Activated gamma-delta T cell treated with Interleukin-2 at 50 U/mL for 16 hours (primary cell): ENCODE measurements around the gene PHKA2.

Experiments
- DNase-seq: peaks from one replicate; pipeline ENCODE4 v3.0.0-alpha.2; 2020

The PHKA2 gene

DNA sequence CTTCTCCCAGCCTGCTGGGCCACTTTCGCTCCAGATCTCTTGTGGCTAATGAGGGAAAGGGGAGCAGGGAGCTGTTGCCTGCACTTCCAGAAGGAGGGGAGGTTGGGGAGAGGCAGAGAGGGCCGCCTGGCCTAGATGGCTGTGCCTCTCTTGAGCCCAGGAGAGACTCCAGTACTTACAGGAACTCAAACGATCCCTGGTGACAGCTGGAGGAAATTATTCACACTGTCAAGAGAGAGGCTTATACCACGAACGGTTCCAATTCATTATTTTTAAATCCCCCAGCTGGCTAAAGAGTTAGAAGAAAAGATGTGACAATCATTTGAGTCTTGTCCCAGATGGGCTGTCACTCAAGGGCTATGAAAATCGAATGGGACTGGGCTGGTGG lies 96.1 kb downstream of the PHKA2 start:
- DNase-seq, result no peak

DNA sequence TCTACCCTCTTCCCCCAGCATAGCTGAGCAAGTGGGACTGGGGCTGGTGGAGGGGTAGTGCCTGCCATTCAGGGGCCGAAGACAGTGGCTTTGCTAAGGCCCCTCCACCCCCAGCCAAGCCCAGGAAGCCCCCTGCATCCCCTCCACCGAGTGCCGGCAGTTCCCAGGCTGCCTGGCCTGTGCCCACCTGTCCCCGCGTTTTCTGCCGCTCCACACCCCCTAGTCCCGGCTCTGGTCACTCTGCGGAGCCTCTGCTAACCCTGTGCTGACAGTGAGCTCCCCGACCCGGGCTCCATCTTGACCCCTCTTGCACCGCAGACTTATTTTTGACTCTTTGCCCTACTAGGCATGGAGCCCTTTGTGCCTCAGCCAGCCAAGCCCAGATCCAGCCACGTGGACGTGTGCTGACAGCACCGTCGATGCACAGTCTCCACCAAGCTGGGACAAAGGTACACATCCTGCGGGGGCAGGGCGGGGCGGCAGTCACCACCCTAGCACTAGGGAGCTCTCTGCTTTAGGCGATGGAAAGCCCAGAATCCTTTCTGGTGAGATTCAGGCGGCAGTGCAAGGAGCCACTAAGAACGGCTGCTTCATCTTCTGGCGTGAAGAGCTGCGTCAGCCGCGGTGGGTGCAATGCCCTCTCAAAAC lies 96.6 kb downstream of the PHKA2 start:
- no peak for DNase-seq

DNA sequence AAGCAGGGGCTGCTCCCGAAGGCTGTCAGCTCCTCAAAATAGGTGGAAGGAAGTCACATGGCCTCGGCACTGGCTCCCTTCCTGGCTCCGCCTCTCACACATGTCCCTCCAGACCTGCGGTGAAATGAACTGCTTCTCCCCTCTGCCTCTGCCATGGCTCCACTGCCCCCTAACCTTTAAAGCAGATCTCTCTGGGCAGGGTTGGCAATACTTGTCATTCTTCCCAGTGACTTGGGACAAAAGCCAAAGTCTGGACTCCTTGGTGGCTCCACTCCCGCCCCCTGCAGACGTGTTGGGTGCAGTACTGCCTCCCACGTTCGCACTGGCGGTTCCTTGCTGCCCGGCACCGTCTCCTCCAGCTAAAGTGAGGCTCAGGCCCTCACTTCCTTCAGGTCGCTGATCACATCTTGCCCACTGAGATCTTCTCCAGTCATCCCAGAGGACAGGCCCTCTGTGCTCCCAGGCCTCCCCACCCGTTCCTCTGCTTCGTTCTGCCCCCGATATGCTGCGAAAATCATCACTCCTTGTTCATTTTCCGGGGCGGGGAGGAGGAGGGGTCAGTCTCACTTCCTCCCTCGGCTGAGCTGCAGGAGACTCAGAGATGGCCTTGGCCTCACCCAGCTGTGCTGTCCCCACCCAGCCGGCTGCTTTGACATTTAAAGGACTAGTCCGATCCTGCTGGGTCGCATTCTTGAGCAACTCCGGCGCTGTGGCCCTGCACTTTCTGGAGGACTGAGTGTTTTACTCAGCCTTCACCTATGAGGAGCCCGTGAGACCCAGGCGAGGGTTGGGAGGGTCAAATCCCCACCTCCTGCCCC lies 97.4 kb downstream of the PHKA2 start:
- DNase-seq, result peak; percentile 26

DNA sequence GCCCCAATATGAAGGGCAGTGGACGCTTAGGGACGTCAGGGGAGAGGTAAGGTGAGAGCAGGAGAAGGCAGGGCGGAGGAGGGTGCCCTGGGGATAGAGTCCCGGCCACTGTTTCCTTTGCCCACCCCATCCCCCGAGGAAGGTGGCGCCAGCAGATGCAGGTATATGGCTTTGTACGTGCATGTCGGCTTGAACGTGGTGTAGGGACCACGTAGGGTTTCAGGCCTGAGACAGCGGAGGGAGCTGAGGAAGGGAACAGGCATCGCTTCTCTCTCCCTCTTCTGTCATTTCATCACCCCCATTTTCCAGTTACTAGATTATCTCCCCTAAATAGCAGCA lies 97.9 kb downstream of the PHKA2 start:
- DNase-seq, result no peak

DNA sequence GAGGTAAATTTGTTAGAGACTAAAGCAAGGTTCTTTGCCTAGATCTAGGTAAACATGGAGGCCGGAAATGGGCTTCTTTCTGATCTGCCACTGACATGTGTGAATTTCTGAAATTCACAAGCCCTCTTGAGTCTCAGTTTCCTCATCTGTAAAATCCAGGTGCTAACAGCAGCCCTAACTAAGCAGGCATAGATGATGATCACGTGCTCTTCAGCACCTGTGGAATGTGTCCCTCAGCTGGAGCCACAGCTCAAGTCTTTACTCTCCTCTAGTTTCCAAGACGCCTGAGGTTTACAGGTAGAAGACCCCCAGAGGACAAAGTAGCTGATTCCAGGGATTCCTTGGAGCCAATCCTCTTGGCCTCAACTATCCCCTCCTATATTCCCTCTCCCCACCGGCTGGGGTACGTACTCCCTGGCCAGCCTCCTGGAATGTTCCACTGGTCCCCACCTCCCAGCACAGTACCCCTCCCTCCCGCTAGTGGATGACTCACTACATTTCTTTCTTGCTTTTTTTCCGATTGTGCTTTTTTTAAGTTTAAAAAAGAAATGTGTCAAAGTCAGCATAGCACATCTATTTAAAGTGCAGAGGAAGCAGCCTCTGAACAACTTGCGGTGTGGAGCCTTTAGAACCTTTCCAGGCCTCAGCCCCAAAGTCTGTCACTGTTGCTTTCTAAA lies 98.4 kb downstream of the PHKA2 start:
- DNase-seq, result no peak

DNA sequence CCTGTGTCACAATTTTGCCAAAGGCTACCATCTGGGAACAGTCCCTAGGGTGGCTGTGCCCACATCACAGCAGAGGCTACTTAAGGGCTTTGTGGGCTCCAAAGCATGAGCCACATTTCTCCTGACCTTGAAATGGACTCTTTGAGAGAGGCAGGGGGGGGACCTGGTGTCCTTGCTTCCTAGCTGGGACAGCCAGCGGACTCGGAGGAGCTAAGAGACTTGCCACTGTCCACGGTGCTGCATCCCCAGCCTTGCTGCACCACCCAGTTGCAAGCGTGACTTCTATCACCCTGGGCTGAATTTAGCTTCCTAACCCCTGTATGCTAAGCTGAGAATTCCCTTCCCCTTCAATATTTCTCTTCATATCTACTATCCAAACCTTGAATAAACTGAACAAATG lies 99.0 kb downstream of the PHKA2 start:
- no peak for DNase-seq

DNA sequence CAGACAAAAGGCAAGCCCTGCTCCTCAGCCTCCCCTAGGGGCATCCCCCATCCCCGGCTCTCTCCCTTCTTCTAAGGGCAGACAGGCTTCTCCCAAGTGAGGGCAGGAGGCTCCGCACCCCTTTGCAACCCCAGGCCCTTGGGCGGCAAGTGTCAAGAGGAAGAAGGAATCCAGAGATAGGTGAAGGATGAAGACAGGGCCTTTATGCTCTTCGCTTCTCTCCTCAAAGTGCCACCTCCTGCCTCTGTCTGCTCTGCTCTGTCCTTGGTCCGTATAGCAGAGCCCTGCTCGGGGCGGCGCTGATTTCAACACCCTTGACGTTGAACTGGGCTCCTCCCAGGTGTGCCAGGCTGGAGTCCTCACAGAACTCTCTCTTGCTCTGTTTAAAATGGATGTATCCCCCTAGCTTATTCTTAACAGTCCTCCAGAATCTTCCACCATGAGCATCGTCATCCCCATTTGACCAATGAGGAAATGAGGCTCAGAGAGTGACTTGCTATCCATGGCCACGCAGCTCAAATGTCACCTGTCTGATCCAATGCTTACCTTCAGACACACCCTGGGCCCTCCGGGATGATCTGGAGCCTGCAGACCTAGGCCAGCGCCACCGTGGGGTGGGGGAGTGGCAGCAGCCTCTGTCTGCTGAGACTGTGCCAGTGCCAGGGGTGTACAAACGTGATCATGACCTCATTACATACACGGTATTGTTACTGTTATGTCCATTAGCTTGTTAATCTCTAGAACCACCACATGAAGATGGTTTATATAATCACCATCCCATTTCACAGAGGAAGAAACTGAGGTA lies 99.8 kb downstream of the PHKA2 start:
- no peak for DNase-seq

DNA sequence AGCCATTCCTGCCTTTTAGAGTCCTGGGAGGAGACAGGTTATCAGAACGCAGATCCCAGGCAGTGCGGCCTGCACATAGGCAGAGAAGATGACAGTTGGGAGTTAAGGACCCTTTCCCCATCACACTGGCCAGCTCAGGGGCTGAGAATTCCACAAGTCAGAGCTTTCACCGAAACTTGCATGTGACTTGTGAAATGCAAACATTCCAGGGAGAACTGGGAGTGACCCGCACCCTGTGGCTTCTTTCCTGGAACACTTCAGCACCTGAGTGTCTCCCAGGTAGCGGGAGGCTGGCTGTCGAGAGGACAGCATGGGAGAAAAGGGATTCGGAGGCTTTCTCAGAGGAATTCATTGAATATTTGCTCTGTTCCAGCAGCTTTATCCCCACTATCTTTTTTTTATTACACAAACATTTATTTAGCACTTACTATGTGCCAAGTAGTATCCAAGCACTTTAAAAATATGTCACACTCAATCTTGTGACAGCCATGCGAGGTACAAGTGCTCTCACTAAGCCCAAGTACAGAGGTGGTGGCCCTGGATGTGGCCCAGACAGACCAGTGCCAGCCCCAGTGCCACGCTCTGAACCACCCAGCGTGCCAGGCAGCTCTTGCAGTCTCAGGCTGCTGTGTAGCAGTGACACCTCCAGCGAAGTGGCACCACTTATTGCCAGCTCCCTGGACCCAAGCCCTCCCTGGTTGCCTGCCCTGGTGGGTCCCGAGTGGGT lies 100.5 kb downstream of the PHKA2 start:
- no peak for DNase-seq

DNA sequence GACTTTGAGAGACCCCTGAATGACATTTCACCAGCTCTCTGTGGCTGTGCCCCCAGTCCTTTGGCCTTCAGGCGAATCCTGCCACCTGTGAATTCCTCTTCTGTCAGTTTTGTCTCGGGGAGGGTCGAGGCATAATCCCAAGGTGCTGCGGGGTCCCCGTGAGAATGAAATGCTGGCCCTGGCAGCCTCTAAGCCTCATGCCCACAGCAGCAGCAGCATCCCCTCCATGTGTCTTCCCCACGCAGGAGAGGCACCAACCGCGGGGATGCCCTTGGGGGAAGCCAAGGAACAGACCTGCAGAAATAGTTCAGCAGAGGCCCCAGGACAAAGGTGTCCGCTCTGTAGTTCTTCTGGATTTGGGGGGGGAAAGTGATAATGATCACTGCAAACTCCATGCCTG lies 104.8 kb downstream of the PHKA2 start:
- DNase-seq, result no peak

DNA sequence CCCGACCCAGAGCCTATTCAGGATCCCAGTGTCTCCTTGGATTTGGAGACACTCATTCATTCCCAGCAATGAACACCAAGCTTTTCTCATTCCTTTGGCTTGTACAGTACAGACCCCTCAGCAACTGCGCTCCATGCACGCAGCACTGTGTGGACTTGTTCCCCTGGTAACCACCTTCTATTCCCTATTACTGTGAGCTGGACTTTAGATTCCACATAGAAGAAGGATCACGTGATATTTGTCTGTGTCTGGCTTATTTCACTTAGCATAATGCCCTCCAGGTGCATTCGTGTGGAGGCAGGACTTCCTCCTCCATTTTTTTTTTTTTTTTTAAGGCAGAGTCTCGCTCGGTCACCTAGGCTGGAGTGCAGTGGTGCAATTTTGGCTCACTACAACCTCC lies 106.4 kb downstream of the PHKA2 start:
- no peak for DNase-seq

DNA sequence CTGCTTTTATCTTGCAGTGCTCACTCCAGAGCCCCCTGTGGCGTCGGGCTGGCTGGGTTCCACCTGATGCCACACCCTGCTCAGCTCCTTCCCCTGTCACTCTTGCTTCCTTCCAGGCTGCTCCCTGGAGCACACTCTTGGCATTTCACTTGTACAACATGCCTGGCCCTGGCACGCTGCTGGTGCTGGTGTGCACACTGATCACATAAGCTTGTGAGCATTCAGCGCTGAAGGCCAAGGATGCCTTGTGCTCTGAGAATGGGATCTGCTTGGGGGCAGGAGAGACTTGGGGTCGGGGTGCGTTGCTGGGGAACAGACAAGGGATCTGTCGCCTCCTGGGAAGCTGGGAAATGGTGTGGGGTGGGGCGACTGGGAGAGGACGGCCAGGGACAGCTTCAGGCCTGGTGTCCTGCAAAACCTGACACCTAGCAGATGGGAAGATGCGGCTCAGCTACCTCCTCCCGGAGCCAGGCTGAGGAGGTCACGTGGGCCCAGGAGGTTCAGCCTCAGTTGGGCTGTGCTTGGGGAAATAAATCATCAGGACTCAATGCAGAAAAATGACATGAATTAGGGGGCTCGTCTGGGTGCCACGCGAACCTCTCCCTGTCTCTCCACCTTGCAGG lies 108.5 kb downstream of the PHKA2 start:
- DNase-seq, result no peak

DNA sequence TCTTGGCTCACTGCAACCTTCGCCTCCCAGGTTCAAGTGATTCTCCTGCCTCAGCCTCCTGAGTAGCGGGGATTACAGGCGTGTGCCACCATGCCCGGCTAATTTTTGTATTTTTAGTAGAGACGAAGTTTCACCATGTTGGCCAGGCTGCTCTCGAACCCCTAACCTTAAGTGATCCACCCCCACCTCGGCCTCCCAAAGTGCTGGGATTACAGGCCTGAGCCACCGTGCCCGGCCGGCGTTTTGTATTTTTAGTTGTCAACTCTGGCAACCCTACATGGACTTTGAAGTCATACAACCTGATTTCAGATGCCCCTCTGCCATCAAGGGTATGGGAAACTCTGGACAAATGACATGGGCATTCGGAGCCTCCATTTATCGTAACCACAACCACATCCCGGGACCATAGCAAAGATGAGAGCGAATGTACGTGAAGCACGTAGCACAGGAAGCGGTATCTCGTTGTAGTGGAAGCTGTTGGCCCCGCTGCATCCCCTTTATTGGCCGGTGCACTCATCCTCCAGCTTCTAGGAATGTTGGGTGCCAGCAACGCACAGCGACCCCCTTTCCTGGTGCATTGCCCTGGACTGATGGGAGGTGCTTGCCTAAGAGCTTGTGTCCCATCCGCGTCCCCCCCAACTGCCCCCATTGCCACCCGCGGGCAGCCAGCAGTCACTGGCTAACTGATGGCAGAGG lies 109.2 kb downstream of the PHKA2 start:
- no peak for DNase-seq

DNA sequence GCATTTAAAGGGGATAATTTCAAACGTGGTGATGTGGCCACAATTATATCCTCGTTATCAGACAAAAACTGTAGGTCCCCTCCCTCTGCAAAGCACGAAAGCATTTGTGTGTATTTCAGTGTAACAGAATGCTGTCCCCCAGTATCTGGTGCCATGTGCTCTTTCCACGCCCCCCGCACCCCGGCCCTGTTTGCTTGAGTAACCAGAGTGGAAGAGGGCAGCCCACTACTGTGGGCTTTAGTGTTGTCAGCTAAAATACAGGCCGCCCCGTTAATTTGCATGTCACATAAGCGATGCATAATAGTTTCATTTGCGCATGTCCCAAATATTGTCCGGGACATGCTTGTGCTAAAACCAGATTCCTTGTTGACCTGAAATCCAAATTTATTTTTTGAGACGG lies 110.1 kb downstream of the PHKA2 start:
- no peak for DNase-seq

DNA sequence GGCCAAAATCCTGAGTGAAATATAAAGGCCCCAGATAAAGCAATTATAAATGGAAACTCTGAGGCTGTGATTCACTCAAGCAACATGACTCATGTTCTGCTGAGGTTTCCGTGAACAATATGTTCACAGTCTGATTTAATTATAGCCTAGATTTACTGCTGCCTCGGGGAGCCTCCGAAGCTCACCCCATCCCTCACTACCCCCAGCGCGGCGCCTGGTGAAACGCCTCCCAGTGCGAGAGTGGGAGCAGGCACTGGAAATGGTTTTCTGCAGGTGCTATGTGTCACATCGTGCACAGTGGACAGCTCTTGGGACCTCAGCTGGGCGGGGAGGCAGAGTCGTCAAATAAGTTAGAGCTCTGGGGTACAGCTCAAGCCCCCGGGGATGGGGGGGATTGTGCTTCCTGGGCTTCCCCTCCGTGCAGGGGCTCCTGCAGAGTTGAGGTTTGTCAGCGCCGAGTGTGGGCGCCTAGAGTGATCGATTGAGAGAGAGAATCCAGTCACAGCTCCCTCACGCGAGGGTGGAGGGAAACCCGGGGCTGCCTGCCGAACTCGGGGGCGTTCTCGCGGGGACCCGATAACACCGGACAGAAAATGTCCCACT lies 110.6 kb downstream of the PHKA2 start:
- no peak for DNase-seq

DNA sequence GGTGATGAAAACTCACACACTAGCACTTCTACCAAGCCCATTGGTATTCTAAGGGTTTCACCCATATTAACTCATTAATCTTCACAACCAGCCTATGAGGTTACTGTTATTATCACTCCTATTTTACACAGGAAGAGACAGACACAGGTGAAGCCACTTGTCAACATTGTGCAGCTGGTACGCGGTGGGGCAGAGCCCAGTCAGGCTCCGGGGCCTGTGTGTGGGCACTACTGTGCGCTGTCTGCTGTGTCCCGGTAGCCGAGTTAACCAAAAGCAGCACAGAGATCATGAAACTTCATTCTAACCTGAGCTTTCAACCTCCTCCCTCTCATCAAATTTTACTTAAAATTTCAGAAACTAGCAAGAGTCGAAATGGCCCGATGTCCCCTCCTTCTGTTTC lies 111.3 kb downstream of the PHKA2 start:
- DNase-seq, result no peak

DNA sequence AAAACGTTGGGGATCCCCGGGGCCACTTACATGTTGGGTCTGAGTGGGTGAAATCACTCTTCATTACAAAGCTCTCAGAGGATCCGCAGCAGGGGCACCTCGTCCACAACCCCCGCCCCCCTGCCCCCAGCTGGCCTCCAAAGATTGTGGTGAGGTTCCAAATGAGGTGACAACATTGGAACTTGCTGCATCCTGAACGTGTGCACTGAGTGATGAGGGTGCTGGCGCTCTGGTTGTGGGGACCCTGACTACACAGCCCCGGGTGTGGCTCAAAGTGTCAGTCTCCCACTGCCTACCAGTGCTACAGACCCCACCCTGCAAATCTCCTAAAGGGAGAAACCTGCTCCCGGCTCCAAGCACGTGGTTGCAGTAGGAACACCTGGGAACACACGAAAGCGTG lies 111.9 kb downstream of the PHKA2 start:
- no peak for DNase-seq

DNA sequence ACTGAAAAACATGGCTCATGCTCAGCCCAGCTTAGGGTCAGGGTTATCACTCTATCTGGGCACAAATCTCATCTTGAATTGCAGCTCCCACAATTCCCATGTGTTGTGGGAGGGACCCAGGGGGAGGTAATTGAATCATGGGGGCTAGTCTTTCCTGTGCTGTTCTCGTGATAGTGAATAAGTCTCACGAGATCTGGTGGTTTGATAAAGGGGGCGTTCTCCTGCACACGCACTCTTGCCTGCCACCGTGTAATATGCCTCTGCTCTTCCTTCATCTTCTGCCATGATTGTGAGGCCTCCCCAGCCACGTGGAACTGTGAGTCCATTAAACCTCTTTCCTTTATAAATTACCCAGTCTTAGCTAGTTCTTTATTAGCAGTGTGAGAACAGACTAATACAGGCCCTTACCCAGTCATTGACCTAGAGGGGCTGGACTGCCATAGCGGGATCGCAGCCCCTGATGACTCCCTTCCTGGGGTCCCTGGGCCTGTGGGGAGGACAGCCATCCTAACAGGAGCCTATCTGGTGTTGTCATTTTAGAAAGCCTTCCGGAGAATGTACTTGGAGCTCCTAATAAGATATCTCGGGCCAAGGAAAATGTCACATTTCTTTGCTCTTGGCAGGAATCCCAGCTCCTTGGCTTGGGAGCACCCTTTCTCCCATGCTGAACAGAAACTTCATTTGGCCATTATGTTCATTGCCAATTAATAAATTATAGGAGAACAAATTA lies 112.6 kb downstream of the PHKA2 start:
- no peak for DNase-seq

DNA sequence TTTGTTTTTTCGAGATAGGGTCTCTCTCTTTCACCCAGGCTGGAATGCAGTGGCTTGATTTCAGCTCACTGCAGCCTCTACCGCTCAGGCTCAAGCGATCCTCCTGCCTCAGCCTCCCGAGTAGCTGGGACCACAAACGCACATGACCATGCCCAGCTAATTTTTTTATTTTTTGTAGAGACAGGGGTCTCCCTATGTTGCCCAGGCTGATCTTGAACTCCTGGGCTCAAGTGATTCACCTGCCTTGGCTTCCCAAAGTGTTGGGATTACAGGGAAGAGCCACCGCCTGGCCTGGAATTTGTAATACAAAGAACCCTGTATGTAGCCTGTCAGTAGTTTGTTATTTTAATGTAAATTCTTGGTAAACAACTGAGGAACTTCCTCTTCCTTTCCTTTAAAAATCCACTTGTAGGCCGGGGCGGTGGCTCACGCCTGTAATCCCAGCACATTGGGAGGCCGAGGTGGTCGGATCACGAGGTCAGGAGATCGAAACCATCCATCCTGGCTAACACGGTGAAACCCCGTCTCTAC lies 119.5 kb downstream of the PHKA2 start:
- DNase-seq, result no peak

DNA sequence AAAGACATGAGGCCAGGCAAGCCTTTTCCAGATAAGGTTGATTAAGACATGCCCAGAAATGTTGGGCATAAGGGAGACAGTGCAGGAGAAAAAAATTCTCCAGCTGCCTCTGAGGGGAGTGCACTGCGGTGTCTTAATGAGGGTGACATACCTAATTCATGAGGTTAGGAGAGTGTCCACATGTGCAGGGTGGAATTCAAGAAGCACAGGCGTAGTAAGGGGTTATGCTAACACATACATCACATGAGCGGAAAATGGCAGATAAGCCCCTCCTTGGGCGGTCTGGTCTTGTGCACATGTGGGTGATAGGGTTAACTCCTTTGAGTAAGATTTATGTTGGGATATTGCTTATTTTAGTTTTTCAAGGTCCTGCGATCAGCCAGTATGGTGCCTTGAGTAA lies 122.4 kb downstream of the PHKA2 start:
- DNase-seq, result no peak

DNA sequence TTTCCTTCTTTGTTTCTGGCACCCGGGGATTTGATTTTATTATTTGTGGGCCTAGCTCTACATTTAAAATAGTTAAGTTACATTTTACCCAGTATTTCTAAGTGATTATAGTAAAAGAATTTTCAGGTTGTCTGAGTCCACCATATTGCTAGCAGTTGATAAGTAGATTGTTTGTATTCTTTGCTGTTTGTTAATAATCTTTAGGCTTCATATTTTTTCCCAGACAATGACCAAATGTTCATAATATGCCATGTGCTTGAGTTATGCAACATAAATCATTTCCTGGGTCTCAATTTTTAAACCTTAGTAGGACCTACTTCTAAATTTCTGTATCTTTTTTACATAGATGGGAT lies 127.3 kb downstream of the PHKA2 start:
- DNase-seq, result no peak
